Naive B cell (primary cell): ENCODE measurements around the gene MAPK14. TPM values are rescaled to one million over a fixed set of nuclear protein-coding genes. Genes with fewer than 3 reads are reported as not detected.
"Not testable (repeated sequence)": the region's sequence is repeated elsewhere in the genome, so short reads cannot be mapped to it uniquely, and the experiment has no call there.

Experiments used
- ATAC-seq, 2 donors: fragments of 150-1000 bp; cut with Tn5 transposase; 2 replicates each; pipeline ENCODE4 v1.10.0; 2021; ENCODE audit warnings: low read depth in 2 of 2, mild to moderate bottlenecking in 2 of 2, moderate library complexity in 2 of 2
- DNase-seq: peaks from one replicate; pipeline ENCODE4 v3.0.0; 2022
- H3K27ac Mint-ChIP-seq, 6 donors: one replicate each; pipeline ENCODE4 v1.8.0; 2020 to 2022; ENCODE audit warnings: mild to moderate bottlenecking in 6 of 6, mixed read lengths in 6 of 6, moderate library complexity in 5 of 6, inconsistent platforms in 2 of 6
- H3K27me3 Mint-ChIP-seq, 3 donors: one replicate each; pipeline ENCODE4 v1.8.0; 2021 to 2022; ENCODE audit warnings: mixed read lengths in 3 of 3, mild to moderate bottlenecking in 1 of 3
- H3K36me3 Mint-ChIP-seq, 2 donors: one replicate each; pipeline ENCODE4 v1.8.0; 2020 to 2022; ENCODE audit warnings: mixed read lengths in 2 of 2, inconsistent platforms in 1 of 2, mild to moderate bottlenecking in 1 of 2
- H3K4me1 Mint-ChIP-seq, 3 donors: one replicate each; pipeline ENCODE4 v1.8.0; 2020 to 2022; ENCODE audit warnings: mixed read lengths in 3 of 3, inconsistent platforms in 1 of 3, mild to moderate bottlenecking in 1 of 3, moderate library complexity in 1 of 3
- H3K4me3 Mint-ChIP-seq, 8 donors: one replicate each; pipeline ENCODE4 v1.8.0; 2020 to 2022; ENCODE audit warnings: mild to moderate bottlenecking in 8 of 8, mixed read lengths in 8 of 8, moderate library complexity in 8 of 8, inconsistent platforms in 2 of 8
- H3K9me3 Mint-ChIP-seq, 7 donors: one replicate each; pipeline ENCODE4 v1.8.0; 2020 to 2022; ENCODE audit warnings: mixed read lengths in 7 of 7, mild to moderate bottlenecking in 5 of 7, inconsistent platforms in 2 of 7, moderate library complexity in 1 of 7
- polyA plus RNA-seq, 6 donors: library from polyadenylated mRNA; unstranded; fragments of 300-500 nt; fragmentation: Illumina TruSeq; gene quantifications; one replicate each; pipeline ENCODE4 v1.2.3, GENCODE V29; 2021; ENCODE audit warnings: low read depth in 6 of 6

MAPK14 gene
- polyA plus RNA-seq, 6 donors from 2014 or later, result 21.5 to 56.5 (median 46.4) TPM

GRCh38 chr6:36025932-36026327 lies 1.7 kb upstream of the MAPK14 start:
- ATAC-seq (no peak), DNase-seq (no peak)
- Mint-ChIP-seq H3K4me1 (peaks cover 23 to 40% (median 29%) of the 10 kb centered on the region in 3 donors), H3K4me3 (peak overlapping the region in 1 of 8 donors; percentile 68), H3K36me3 (no peaks in the 10 kb centered on the region), H3K9me3 (no peaks in the 10 kb centered on the region), H3K27me3 (peaks cover 26 to 29% (median 26%) of the 10 kb centered on the region in 3 donors), H3K27ac (peak overlapping the region in 1 of 6 donors; percentile 20)

DNA sequence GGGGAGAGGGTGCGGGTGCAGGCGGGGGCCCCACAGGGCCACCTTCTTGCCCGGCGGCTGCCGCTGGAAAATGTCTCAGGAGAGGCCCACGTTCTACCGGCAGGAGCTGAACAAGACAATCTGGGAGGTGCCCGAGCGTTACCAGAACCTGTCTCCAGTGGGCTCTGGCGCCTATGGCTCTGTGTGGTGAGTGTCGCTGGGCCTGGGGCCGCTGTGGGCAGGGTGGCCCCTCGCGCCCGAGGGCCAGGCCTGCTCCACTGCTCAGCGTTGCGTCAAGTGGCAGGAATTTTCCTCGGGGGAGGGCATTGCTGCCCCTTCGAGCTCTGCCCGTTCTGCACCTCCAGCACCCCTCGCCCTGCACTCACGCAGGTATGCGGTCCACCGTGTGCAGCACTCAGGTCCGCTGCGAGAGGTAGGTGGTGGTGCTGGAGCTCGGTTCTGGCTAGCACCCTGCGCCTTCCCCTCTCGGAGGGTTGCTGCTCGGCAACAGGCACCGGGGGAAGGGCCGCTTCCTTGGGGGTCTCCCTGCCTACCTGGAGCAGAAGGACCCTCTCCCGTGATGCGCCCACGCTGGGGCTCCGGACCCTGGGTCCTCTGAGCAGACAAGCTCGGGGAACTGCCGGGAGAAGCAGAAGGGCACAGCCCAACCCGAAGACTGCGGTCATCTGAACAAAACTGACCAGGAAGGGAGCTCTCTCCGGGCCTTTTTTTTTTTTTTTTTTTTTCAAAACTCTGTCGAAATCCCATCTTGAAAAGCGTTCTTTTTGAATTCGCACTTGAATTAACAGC lies 674 bp downstream of the MAPK14 start:
- H3K4me3 Mint-ChIP-seq, result peak overlapping the region; percentile 84 to 98 (median 92)
- ATAC-seq (peak; percentile 32 to 38), DNase-seq (no peak)
- peaks cover 32 to 59% (median 46%) of the 10 kb centered on the region in 3 donors for H3K4me1 Mint-ChIP-seq
- peaks cover 22 to 29% (median 26%) of the 10 kb centered on the region in 3 donors for H3K27me3 Mint-ChIP-seq
- H3K27ac Mint-ChIP-seq, result peak overlapping the region; percentile 77 to 96 (median 88)
- H3K9me3 Mint-ChIP-seq, result no peaks in the 10 kb centered on the region
- no peaks in the 10 kb centered on the region for H3K36me3 Mint-ChIP-seq

GRCh38 chr6:36028877-36029324 lies 1.3 kb downstream of the MAPK14 start:
- ATAC-seq, result peak; percentile 11 to 14
- peaks cover 31 to 63% (median 49%) of the 10 kb centered on the region in 3 donors for H3K4me1 Mint-ChIP-seq
- H3K27me3 Mint-ChIP-seq, result peaks cover 16 to 25% (median 20%) of the 10 kb centered on the region in 3 donors
- DNase-seq, result peak; percentile 34
- peak overlapping the region; percentile 84 to 98 (median 92) for H3K4me3 Mint-ChIP-seq
- no peaks in the 10 kb centered on the region for H3K36me3 Mint-ChIP-seq
- no peaks in the 10 kb centered on the region for H3K9me3 Mint-ChIP-seq
- H3K27ac Mint-ChIP-seq, result peak overlapping the region; percentile 77 to 96 (median 88)

- Mint-ChIP-seq H3K27ac (peak overlapping the region in 2 of 6 donors; percentile 84 to 92), H3K4me1 (peaks cover 30 to 63% (median 47%) of the 10 kb centered on the region in 3 donors), H3K27me3 (peaks cover 12 to 22% (median 15%) of the 10 kb centered on the region in 3 donors), H3K9me3 (no peaks in the 10 kb centered on the region), H3K4me3 (peak overlapping the region; percentile 84 to 98 (median 92)), H3K36me3 (no peaks in the 10 kb centered on the region)
- DNase-seq, result no peak
- ATAC-seq, result no peak
Observed at GRCh38 chr6:36029464-36029863, 1.9 kb downstream of the MAPK14 start.

DNA sequence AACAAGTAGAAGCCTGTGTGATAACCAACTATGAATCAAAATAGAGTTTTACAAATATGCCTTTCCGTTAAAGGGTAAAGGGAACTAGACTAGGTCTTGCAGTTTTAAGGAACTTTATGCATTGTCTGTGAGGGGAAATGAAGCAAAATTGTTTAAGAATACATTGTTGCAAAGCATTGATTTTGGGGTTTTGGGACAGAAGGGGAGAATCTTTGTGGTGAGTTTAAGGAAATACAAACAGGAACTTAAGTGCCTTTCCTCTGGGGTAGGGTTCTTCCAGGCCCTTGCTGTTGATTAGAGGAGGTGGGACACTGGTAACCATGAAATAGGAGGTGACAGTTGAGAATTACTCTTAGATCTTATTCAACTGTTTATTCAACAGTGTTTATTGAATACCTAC lies 4.7 kb downstream of the MAPK14 start:
- Mint-ChIP-seq H3K27me3 (peaks cover 0 to 3% (median 0%) of the 10 kb centered on the region in 3 donors), H3K36me3 (no peaks in the 10 kb centered on the region), H3K4me1 (peaks cover 34 to 67% (median 56%) of the 10 kb centered on the region in 3 donors), H3K27ac (peak overlapping the region in 1 of 6 donors; percentile 67), H3K9me3 (no peaks in the 10 kb centered on the region), H3K4me3 (peak overlapping the region in 6 of 8 donors; percentile 2 to 72 (median 7))
- ATAC-seq (no peak), DNase-seq (no peak)

- DNase-seq, H3K36me3 Mint-ChIP-seq, H3K9me3 Mint-ChIP-seq, H3K27me3 Mint-ChIP-seq, ATAC-seq: not testable (repeated sequence)
- H3K4me3 Mint-ChIP-seq, result peak overlapping the region in 2 of 8 donors; percentile 48 to 51
- peaks cover 42 to 72% (median 62%) of the 10 kb centered on the region in 3 donors for H3K4me1 Mint-ChIP-seq
- H3K27ac Mint-ChIP-seq, result peak overlapping the region in 2 of 6 donors; percentile 15 to 59
Observed at GRCh38 chr6:36033144-36033543, 5.5 kb downstream of the MAPK14 start.

DNA sequence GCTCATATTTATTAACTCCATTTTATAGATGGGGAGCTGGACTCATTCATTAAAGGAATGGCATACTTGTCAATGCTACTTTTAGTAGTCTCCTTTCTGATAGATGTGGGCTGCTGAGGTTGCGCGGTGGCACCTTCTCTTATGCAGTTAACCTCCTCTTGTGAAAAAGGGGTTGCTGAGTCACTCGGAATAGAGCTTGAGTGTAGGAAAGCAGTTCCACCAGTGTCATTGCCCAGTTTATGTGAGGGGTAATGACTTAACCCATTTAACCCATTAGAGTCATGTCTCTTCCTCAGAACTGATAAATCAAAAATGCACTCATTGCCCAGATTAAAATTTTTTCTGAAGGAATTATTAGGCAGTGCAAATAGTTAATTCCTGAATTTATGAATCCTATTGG lies 6.3 kb downstream of the MAPK14 start:
- H3K27me3 Mint-ChIP-seq, result no peaks in the 10 kb centered on the region

GRCh38 chr6:36034441-36034840 lies 6.8 kb downstream of the MAPK14 start:
- no peaks in the 10 kb centered on the region for H3K9me3 Mint-ChIP-seq
- DNase-seq, result no peak
- H3K4me1 Mint-ChIP-seq, result peaks cover 47 to 78% (median 67%) of the 10 kb centered on the region in 3 donors
- no peak overlapping the region for H3K27ac Mint-ChIP-seq
- no peaks in the 10 kb centered on the region for H3K27me3 Mint-ChIP-seq
- no peak overlapping the region for H3K4me3 Mint-ChIP-seq
- H3K36me3 Mint-ChIP-seq, result no peaks in the 10 kb centered on the region
- ATAC-seq, result no peak

More for the DNA sequence above, 6.3 kb downstream of the MAPK14 start:
- DNase-seq, result no peak
- Mint-ChIP-seq H3K4me1 (peaks cover 47 to 78% (median 67%) of the 10 kb centered on the region in 3 donors), H3K4me3 (peak overlapping the region in 1 of 8 donors; percentile 19), H3K36me3 (no peaks in the 10 kb centered on the region), H3K27ac (no peak overlapping the region), H3K9me3 (no peaks in the 10 kb centered on the region)
- ATAC-seq, result no peak

DNA sequence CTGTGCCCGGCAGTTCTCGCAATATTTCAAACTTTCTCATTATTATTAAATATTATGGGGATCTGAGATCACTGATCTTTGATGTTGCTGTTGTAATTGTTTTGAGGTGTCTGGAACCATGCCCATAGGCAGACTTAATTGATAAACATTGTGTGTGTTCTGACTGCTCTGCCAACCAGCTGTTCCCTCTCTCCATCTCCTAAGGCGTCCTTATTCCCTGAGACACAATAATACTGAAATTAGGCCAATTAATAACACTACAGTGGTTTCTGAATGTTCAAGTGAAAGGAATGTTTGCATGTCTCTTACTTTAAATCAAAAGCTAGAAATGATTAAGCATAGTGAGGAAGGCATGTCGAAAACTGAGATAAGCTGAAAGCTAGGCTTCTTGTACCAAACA lies 7.6 kb downstream of the MAPK14 start:
- peaks cover 44 to 79% (median 67%) of the 10 kb centered on the region in 3 donors for H3K4me1 Mint-ChIP-seq
- DNase-seq, result no peak
- H3K27ac Mint-ChIP-seq, result peak overlapping the region in 1 of 6 donors; percentile 61

GRCh38 chr6:36038120-36038876 lies 10.7 kb downstream of the MAPK14 start:
- H3K4me3 Mint-ChIP-seq, result peak overlapping the region in 6 of 8 donors; percentile 1 to 81 (median 21)
- peak in 1 of 2 donors; percentile 23 for ATAC-seq

More for the DNA sequence above, 7.6 kb downstream of the MAPK14 start:
- no peak for ATAC-seq
- no peaks in the 10 kb centered on the region for H3K27me3 Mint-ChIP-seq
- peak overlapping the region in 1 of 8 donors; percentile 25 for H3K4me3 Mint-ChIP-seq
- no peaks in the 10 kb centered on the region for H3K36me3 Mint-ChIP-seq
- no peaks in the 10 kb centered on the region for H3K9me3 Mint-ChIP-seq

DNA sequence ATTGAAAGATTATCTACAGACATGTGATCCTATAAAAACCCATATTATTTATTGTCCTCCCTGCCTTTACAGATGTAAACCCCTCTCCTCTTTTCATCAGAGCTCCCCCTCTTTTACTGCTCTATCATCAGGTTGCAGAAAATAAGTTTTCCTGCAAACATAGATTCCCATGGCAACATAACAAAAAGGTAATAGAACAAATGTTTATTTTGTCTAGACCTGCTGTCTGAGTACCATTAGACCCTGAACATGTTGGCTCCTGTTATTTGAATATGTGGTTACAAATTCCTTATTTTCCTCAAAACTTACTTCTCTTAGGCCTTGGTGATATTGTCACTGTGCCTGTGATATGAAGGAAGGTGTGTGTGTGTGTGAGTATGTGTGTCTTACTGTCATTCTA lies 11.5 kb downstream of the MAPK14 start:
- H3K36me3 Mint-ChIP-seq, result no peaks in the 10 kb centered on the region
- H3K4me1 Mint-ChIP-seq, result peaks cover 48 to 71% (median 68%) of the 10 kb centered on the region in 3 donors
- no peaks in the 10 kb centered on the region for H3K9me3 Mint-ChIP-seq
- H3K4me3 Mint-ChIP-seq, result peak overlapping the region in 2 of 8 donors; percentile 31 to 41
- ATAC-seq (no peak), DNase-seq (no peak)
- peak overlapping the region in 3 of 6 donors; percentile 2 to 82 (median 64) for H3K27ac Mint-ChIP-seq
- H3K27me3 Mint-ChIP-seq, result no peaks in the 10 kb centered on the region

More at GRCh38 chr6:36038120-36038876, 10.7 kb downstream of the MAPK14 start:
- no peak for DNase-seq
- no peaks in the 10 kb centered on the region for H3K36me3 Mint-ChIP-seq
- peaks cover 51 to 78% (median 76%) of the 10 kb centered on the region in 3 donors for H3K4me1 Mint-ChIP-seq
- peak overlapping the region; percentile 1 to 87 (median 66) for H3K27ac Mint-ChIP-seq
- H3K27me3 Mint-ChIP-seq, result no peaks in the 10 kb centered on the region
- no peaks in the 10 kb centered on the region for H3K9me3 Mint-ChIP-seq

- Mint-ChIP-seq H3K36me3 (no peaks in the 10 kb centered on the region), H3K4me3 (peak overlapping the region in 1 of 8 donors; percentile 25), H3K27ac (peak overlapping the region in 1 of 6 donors; percentile 68), H3K4me1 (peaks cover 46 to 77% (median 59%) of the 10 kb centered on the region in 3 donors), H3K27me3 (no peaks in the 10 kb centered on the region), H3K9me3 (no peaks in the 10 kb centered on the region)
- DNase-seq (no peak), ATAC-seq (no peak)
Observed at GRCh38 chr6:36040958-36041357, 13.3 kb downstream of the MAPK14 start.

GRCh38 chr6:36042618-36043260 lies 15.1 kb downstream of the MAPK14 start:
- no peak for DNase-seq
- ATAC-seq, result no peak
- Mint-ChIP-seq H3K36me3 (peaks cover 0 to 4% of the 10 kb centered on the region in 2 donors), H3K27me3 (no peaks in the 10 kb centered on the region), H3K27ac (peak overlapping the region in 1 of 6 donors; percentile 30), H3K4me3 (no peak overlapping the region), H3K9me3 (no peaks in the 10 kb centered on the region), H3K4me1 (peaks cover 48 to 73% (median 60%) of the 10 kb centered on the region in 3 donors)
